Retinal pigment epithelial cell (primary cell): ENCODE measurements around the gene CCDC93.

Source experiments
- DNase-seq: peaks from one replicate; pipeline ENCODE4 v3.0.0-alpha.2; 2010; ENCODE audit warnings: low read depth
- H3K4me3 ChIP-seq: 2 replicates; pipeline ENCODE4 v1.5.1; 2011; ENCODE audit warnings: mild to moderate bottlenecking, low read length, control low read depth, moderate library complexity
- TF ChIP-seq, protein P1 (sequence below): conservative IDR thresholded peaks from 2 replicates; pipeline ENCODE4 v1.5.1; 2011; ENCODE audit warnings: low read depth, low read length, control low read depth, inconsistent platforms

The CCDC93 gene

DNA sequence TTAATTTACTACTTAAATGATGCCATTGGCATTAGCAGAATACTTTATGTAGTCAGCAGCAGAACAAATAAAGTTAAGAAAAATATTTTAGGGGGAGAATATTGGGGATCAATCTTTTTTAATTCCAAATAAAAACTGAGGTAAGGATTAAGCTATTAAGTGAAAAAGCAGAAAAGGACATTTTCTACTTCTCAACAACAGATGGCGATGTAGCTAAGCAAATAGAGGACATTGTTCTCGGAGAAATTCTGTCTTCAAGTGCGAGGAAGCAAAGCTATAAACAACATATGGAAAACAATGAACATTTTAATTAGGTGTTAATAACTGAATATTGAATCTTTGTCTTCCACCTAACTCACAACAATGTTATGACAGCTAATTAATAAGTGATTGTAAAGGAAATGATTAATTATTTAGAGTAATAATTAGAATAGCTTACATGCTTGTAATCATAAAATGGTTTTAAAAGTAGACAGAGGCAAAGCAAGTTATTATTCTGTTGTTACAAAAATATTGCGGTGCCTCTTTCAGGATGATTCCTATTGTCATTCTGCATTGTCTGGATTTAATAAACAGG is 32.9 kb upstream of the CCDC93 start:
- no peak overlapping the region for H3K4me3 ChIP-seq
- DNase-seq: no peak
- TF ChIP-seq, protein P1, sequence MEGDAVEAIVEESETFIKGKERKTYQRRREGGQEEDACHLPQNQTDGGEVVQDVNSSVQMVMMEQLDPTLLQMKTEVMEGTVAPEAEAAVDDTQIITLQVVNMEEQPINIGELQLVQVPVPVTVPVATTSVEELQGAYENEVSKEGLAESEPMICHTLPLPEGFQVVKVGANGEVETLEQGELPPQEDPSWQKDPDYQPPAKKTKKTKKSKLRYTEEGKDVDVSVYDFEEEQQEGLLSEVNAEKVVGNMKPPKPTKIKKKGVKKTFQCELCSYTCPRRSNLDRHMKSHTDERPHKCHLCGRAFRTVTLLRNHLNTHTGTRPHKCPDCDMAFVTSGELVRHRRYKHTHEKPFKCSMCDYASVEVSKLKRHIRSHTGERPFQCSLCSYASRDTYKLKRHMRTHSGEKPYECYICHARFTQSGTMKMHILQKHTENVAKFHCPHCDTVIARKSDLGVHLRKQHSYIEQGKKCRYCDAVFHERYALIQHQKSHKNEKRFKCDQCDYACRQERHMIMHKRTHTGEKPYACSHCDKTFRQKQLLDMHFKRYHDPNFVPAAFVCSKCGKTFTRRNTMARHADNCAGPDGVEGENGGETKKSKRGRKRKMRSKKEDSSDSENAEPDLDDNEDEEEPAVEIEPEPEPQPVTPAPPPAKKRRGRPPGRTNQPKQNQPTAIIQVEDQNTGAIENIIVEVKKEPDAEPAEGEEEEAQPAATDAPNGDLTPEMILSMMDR: peak; percentile 62

DNA sequence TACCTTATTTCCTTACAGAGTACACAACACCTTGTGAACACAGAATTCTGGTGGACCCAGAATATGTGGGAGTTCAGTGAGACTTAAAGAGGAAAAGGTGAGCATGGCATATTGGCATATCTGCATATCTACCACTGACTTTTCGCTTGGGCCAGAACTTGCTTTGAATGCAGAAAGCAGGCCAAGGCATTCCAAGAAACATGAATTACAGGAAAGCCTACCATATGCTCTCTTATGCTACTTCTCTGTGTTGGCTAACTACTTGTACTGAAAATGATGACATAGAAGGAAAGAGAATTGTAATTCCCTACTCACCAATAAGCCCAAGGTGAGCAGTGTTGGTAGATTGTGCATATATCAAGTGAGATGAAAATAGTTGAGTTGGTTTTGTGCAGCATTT is 31.4 kb upstream of the CCDC93 start:
- DNase-seq: no peak
- H3K4me3 ChIP-seq: no peak overlapping the region
- TF ChIP-seq, protein P1: no peak

DNA sequence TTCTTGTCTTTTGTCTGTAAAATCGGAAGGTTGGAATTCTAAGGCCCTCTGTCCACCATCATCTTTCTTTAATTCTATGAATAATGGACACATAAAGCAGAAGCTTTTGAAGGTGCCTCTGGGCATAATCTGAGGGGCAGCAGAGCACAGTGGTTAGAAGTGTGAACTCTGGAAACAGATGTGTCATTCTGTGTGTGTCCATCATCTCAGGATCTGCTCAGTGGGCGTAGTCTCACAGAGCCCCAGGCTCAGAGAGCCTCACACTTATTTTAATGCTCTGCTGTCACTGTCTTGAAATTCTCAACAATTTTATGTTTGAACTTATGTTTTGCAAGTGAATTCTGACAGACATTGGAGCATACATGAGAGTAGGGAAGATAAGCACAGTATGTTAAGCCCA is 31.0 kb upstream of the CCDC93 start:
- no peak for DNase-seq
- no peak overlapping the region for H3K4me3 ChIP-seq
- TF ChIP-seq, protein P1: no peak

DNA sequence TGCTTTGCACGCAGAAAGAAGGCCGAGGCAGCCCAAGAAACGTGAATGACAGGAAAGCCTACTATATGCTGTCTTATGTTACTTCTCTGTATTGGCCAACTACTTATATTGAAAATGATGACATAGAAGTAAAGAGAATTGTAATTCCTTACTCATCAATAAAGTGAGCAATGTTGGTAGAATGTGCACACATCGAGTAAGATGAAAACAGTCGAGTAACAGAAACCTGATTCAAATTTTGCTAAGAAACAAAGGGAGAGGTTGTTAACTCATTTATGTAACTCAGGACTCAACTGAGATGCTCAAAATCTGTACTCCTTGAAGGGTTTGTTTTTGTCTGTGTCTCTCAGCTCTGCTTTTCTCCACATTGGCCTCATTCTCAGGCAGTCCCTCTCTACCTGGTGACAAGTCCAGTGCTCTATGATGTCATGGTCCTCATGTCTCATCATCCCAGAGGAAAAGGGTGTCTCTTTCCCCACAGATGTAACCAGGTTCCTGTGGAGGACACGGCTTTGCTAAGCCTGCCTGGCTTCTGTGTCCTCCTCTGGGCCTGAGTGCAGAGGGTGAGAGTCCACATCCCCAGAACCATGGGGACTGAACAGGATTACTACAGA is 30.3 kb upstream of the CCDC93 start:
- DNase-seq: no peak
- no peak overlapping the region for H3K4me3 ChIP-seq
- TF ChIP-seq, protein P1: no peak

DNA sequence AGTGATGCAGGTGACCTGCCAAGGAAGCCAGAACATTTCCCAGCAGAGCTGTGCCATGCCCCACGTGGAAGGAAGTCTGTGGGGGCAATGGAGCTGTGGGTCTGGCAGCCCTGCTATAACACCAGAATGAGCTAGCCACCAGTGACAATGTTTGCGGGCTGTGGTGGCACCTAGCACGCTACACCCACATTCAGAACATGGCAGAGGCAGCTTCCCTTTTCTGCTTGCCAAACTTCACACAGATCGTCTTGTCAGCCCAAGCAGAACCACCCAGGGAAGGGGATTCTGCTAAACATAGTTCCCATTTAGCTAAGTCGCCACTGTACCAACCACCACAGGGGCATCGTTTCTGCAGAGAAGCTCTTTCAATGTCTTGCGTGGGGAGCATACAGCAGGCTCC is 27.0 kb upstream of the CCDC93 start:
- H3K4me3 ChIP-seq: no peak overlapping the region
- TF ChIP-seq, protein P1: no peak
- no peak for DNase-seq

DNA sequence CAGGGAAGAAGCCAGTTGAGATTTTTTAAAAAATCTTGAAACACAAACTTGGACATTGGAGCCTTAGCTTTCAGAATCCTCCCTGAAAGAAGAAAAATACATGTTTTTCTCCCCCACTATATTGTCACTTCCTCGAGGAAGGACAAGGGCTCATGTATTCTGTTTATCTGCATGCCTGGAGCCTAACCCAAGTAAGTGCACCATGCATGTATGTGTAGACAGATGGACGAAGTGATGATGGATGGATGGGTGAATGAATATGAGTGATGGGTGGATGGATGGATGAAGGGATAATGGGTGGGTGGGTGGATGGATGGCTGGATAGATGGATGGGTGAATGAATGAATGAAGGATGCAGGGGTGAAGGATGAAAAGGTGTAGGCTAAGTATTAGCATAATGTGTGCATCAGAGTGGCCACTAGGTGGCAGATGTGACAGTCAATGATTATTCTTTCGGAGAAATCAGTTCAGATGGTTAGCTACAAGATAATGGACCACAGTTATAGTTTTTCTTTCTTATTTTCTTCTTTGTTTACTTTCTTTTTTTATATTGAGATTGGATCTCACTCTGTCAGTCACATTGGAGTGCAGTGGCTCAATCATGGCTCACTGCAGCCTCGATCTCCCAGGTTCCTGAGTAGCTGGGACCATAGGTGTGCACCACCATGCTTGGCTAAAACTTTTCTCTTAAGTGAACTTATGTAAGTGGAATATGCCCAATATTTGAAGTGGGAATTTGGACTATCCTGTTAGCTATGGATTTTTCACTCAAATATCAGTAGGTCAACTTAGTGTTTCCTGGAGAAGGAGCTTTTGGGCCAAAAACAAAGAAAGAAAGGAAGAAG is 18.5 kb upstream of the CCDC93 start:
- DNase-seq: no peak
- TF ChIP-seq, protein P1: peak; percentile 77
- no peak overlapping the region for H3K4me3 ChIP-seq
